GM19023 (cell line): ENCODE measurements around the gene TNS1.

Experiments used
- ATAC-seq: cut with Tn5 transposase; IDR thresholded peaks from one replicate; pipeline ENCODE4 v1.9.1; 2021; ENCODE audit warnings: mild to moderate bottlenecking, moderate library complexity; ENCODE audit not compliant: unreplicated experiment

Gene TNS1

DNA sequence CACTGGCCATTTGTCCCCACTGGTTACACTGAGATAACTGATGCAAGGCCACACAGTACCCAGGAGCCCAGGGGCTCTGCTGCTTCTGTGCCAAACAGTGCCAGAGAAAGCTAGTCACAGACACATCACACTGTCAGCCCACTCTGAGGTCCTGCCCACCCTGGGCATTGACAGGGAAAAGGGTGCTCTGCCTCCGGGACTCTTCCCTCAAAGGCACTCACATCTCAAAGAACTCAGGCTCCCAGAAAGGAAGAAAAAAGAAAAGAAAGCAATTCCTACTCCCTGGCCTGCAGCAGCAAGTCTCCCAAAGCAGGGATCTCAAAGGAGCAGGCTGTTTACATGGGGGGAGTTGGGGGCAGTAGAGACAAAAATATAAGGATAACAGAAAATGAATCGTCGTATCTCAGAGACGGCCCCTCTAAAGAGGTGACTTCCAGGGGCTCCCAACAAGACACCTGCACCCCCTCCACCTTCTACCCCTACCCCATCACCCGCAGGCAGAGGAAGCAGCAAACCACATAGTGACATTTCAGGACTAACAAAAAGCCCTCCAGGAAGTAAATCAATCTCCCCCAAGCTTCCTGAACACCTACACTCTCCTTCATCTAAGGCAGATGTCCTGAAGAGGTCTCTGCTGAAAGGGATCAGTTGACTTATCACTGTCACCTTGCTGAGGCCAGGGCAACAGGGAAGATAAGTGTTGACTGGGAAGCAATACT, 247.6 kb downstream of the TNS1 start:
- no peak for ATAC-seq

DNA sequence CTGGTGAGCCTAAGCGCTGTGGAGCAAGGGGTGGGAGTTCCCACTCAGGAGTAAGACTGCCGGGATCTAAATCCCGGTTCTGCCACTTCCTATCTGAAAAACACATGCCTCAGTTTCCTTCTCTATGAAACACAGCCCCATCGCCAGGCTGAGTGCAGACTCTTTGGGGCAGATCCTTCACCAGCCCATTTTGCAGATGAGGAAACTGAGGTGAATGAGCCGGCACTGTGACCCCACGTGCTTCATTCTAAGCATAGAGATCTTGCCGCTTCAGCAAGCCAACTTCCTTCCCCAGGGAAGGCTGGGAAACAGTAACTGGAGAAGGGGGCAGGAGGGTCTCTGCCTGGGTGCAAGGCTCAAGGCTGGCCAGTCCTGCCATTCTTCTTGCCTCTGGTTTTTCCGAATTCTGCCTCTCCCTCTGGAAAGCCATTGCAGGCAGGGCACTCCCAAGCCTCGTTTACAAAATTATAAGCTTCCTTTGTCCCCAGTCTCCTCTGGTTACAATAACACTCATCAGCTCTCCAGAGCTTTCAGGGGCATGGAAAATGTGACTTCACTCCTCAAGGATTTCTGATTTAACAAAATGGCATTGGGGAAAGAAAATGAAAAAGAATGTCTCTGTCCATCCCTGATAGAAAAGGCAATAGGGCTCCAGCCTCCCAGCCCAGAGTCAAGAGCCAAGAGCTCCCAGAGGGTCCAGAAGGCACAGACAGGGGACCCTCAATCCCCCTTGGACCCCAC, 249.2 kb downstream of the TNS1 start:
- ATAC-seq = no peak

DNA sequence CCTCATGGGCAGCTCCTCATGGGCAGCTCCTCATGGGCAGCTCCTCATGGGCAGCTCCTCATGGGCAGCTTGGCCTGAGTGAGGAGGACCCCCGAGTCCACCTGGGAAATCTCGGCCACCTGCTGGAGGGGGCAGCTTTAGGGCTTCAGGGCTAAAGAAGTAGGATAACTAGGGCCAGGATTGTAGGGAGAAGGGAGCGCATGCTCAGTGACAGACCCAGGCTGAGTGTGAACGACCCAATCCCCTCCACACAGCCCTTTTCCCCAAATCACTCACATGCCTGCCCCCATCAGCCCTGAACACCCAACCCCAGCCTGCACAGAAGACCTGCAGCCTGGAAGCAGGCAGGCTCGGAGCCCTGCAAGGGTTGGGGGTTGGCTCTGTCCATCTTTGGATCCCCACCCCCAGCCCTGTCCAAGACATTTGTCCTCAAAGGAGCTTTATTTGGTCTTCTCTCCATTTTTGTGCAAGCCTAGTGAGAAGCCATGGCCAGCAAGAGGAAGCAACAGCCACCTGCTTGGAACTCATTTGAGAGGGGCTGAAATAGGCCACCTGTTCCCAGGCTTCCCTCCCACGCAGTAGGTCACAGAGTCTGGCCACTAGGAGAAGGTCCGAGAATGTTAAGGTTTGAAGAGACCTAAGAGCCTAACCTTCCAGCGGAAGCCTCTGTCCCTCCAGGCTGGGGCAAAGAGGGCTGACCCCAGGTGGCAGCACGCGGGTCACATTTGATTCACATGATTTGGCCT, 249.9 kb downstream of the TNS1 start:
- no peak for ATAC-seq

DNA sequence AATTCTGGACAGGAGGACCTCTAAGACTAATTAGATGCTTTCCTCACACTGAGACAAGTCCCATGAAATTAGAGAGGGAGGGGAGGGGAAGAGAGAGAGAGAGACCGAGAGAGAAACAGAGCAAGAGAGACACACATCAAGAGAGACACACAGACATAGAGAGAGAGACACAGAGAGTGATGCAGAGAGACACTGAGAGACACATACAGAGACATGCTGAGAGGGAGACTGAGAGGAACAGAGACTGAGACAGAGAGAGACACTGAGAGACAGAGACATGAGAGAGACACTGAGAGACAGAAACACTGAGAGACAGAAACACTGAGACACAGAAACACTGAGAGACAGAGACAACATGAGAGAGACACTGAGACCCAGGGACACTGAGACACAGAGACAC, 250.8 kb downstream of the TNS1 start:
- ATAC-seq = no peak

DNA sequence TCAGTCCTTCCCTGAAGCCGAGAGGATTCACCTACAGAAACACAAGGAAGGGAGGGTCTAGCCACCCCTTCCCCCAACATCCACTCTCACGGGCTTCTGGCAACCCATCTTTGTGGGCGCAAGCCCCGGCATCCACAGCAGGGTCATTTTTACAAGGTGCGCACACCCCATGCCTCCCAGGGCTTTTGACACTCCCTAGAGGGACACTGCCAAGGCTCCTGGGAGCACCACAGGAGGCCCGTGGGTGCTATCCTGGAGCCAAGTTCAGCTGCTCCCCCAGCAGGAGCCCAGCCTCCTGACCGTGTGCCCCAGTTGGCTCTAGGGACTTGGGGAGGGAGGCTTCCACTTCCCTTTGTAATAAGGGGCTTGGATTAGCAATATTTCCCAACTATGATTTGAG, 251.6 kb downstream of the TNS1 start:
- no peak for ATAC-seq
